Vagina (tissue), 2 donors: ENCODE measurements around the gene RPS3. TPM values are rescaled to one million over a fixed set of nuclear protein-coding genes. Genes with fewer than 3 reads are reported as not detected.

Experiments used
- DNase-seq, 2 donors: peaks; one replicate each; pipeline ENCODE4 v3.0.0-alpha.2; 2017; ENCODE audit errors: extremely low spot score in 2 of 2
- H3K27ac ChIP-seq: fragments of 200-600 bp; sonication (generic); one replicate; pipeline ENCODE4 v1.5.1; 2019
- H3K27me3 ChIP-seq: fragments of 200-600 bp; sonication (generic); one replicate; pipeline ENCODE4 v1.5.1; 2019
- H3K36me3 ChIP-seq, 2 donors: fragments of 200-600 bp; sonication (generic); one replicate each; pipeline ENCODE4 v1.5.1; 2017 to 2019
- H3K4me1 ChIP-seq: fragments of 200-600 bp; sonication (generic); one replicate; pipeline ENCODE4 v1.5.1; 2019
- H3K4me3 ChIP-seq, 2 donors: fragments of 200-600 bp; sonication (generic); 1 replicate in 1 of 2; 2 replicates in 1 of 2; pipeline ENCODE4 v1.5.1; 2016 to 2019
- H3K9me3 ChIP-seq: fragments of 200-600 bp; sonication (generic); one replicate; pipeline ENCODE4 v1.5.1; 2019
- CTCF ChIP-seq, 3 experiments: fragments of 450-650 bp in 2 of 3; fragments of 200-600 bp in 1 of 3; sonication (generic) in 1 of 3; IDR thresholded peaks; one replicate each; pipeline ENCODE4 v1.5.1; 2017 to 2019; ENCODE audit warnings: antibody characterized with exemption in 3 of 3, mild to moderate bottlenecking in 2 of 3, moderate library complexity in 2 of 3
- POLR2A ChIP-seq, 2 donors: fragments of 450-650 bp; IDR thresholded peaks; one replicate each; pipeline ENCODE4 v1.6.1; 2017; ENCODE audit warnings: antibody characterized with exemption in 2 of 2, mild to moderate bottlenecking in 2 of 2, moderate library complexity in 2 of 2
- POLR2AphosphoS5 ChIP-seq, 2 donors: sonication (generic); formaldehyde crosslinking; IDR thresholded peaks; one replicate each; pipeline ENCODE4 v1.9.0; 2017; ENCODE audit warnings: antibody characterized with exemption in 2 of 2, mild to moderate bottlenecking in 2 of 2, low read depth in 1 of 2; ENCODE audit not compliant: insufficient read depth in 1 of 2
- intact Hi-C: fragments of 100-400 bp; cut with DNase I; formaldehyde crosslinking; loops from one replicate; pipeline ENCODE4 v1.15.1; 2023
- total RNA-seq: library from RNA; depleted of rRNA; stranded (reverse); fragments of >200 nt; gene quantifications from one replicate; pipeline ENCODE4 v1.2.3, GENCODE V29; 2016

The RPS3 gene
- total RNA-seq, 1 donor from 2014 or later = 1,625 TPM

- H3K4me1 ChIP-seq = peaks cover 9% of the 10 kb centered on the region
- intact Hi-C loops = no loop called here
- no peaks in the 10 kb centered on the region for H3K9me3 ChIP-seq
- H3K4me3 ChIP-seq = peak overlapping the region; percentile 35 to 55
- no peaks in the 10 kb centered on the region for H3K27me3 ChIP-seq
- TF ChIP-seq POLR2A (IDR thresholded peaks at IDR 0.05) (no peak), POLR2AphosphoS5 (IDR thresholded peaks at IDR 0.05; ENCODE audit: insufficient read depth in 1 of 2, low read depth in 1 of 2) (no peak), CTCF (IDR thresholded peaks at IDR 0.05) (no peak)
- no peak overlapping the region for H3K27ac ChIP-seq
- no peak for DNase-seq
- no peaks in the 10 kb centered on the region for H3K36me3 ChIP-seq
These were observed 31.6 kb downstream of the RPS3 start for GRCh38 chr11:75430714-75431532.

GRCh38 chr11:75431533-75432525 is 32.5 kb downstream of the RPS3 start:
- H3K4me3 ChIP-seq = no peak overlapping the region
- DNase-seq = no peak
- H3K9me3 ChIP-seq = no peaks in the 10 kb centered on the region
- H3K27ac ChIP-seq = no peak overlapping the region
- H3K27me3 ChIP-seq = no peaks in the 10 kb centered on the region
- TF ChIP-seq POLR2A (IDR thresholded peaks at IDR 0.05) (no peak), CTCF (IDR thresholded peaks at IDR 0.05) (no peak), POLR2AphosphoS5 (IDR thresholded peaks at IDR 0.05; ENCODE audit: insufficient read depth in 1 of 2, low read depth in 1 of 2) (no peak)
- no peaks in the 10 kb centered on the region for H3K36me3 ChIP-seq
- intact Hi-C loops = no loop called here
- peaks cover 9% of the 10 kb centered on the region for H3K4me1 ChIP-seq

- DNase-seq = no peak
- H3K4me1 ChIP-seq = peaks cover 9% of the 10 kb centered on the region
- H3K27ac ChIP-seq = no peak within 1 kb of the TSS
- no peaks in the 10 kb centered on the region for H3K27me3 ChIP-seq
- H3K9me3 ChIP-seq = no peaks in the 10 kb centered on the region
- H3K36me3 ChIP-seq = no peaks in the 10 kb centered on the region
- no peak for TF ChIP-seq CTCF (IDR thresholded peaks at IDR 0.05)
- TF ChIP-seq POLR2AphosphoS5 (IDR thresholded peaks at IDR 0.05; ENCODE audit: insufficient read depth in 1 of 2, low read depth in 1 of 2) = no peak
- no peak for TF ChIP-seq POLR2A (IDR thresholded peaks at IDR 0.05)
- no peak within 1 kb of the TSS for H3K4me3 ChIP-seq
- intact Hi-C loops = no loop called here
These were observed 33.6 kb downstream of the RPS3 start, which contains the start of gene KLHL35 for GRCh38 chr11:75432911-75433321. KLHL35 (minus strand) TSS chr11:75433203; CDS start chr11:75430629, 2,574 bp downstream.

- Histone ChIP-seq H3K9me3 (no peaks in the 10 kb centered on the region), H3K36me3 (no peaks in the 10 kb centered on the region), H3K4me3 (no peak overlapping the region), H3K27ac (no peak overlapping the region), H3K27me3 (no peaks in the 10 kb centered on the region), H3K4me1 (peaks cover 9% of the 10 kb centered on the region)
- no peak for TF ChIP-seq POLR2AphosphoS5 (IDR thresholded peaks at IDR 0.05; ENCODE audit: insufficient read depth in 1 of 2, low read depth in 1 of 2)
- intact Hi-C loops = no loop called here
- DNase-seq = no peak
These were observed 34.1 kb downstream of the RPS3 start for GRCh38 chr11:75433443-75433842.

- DNase-seq = no peak
- Histone ChIP-seq H3K4me3 (no peak overlapping the region), H3K4me1 (peaks cover 9% of the 10 kb centered on the region), H3K9me3 (no peaks in the 10 kb centered on the region), H3K36me3 (no peaks in the 10 kb centered on the region), H3K27me3 (no peaks in the 10 kb centered on the region), H3K27ac (no peak overlapping the region)
- intact Hi-C loops = no loop called here
- no peak for TF ChIP-seq CTCF (IDR thresholded peaks at IDR 0.05)
- no peak for TF ChIP-seq POLR2AphosphoS5 (IDR thresholded peaks at IDR 0.05; ENCODE audit: insufficient read depth in 1 of 2, low read depth in 1 of 2)
- no peak for TF ChIP-seq POLR2A (IDR thresholded peaks at IDR 0.05)
These were observed 34.7 kb downstream of the RPS3 start for GRCh38 chr11:75434051-75434450.
